Choroid plexus epithelial cell (primary cell): ENCODE measurements around the gene ABCA3.
A peak's percentile ranks its signal among the peaks of the same experiment; 100 is the strongest.

ENCODE experiments used
- DNase-seq: peaks from one replicate; pipeline ENCODE4 v3.0.0-alpha.2; 2010; ENCODE audit warnings: low read depth
- H3K4me3 ChIP-seq: 2 replicates; pipeline ENCODE4 v1.5.1; 2011; ENCODE audit warnings: low read depth, mild to moderate bottlenecking, control low read depth, low read length, moderate library complexity
- CTCF ChIP-seq: conservative IDR thresholded peaks from 2 replicates; pipeline ENCODE4 v1.5.1; 2011; ENCODE audit warnings: low read depth, mild to moderate bottlenecking, control low read depth, inconsistent platforms, low read length, moderate library complexity

Gene ABCA3

DNA sequence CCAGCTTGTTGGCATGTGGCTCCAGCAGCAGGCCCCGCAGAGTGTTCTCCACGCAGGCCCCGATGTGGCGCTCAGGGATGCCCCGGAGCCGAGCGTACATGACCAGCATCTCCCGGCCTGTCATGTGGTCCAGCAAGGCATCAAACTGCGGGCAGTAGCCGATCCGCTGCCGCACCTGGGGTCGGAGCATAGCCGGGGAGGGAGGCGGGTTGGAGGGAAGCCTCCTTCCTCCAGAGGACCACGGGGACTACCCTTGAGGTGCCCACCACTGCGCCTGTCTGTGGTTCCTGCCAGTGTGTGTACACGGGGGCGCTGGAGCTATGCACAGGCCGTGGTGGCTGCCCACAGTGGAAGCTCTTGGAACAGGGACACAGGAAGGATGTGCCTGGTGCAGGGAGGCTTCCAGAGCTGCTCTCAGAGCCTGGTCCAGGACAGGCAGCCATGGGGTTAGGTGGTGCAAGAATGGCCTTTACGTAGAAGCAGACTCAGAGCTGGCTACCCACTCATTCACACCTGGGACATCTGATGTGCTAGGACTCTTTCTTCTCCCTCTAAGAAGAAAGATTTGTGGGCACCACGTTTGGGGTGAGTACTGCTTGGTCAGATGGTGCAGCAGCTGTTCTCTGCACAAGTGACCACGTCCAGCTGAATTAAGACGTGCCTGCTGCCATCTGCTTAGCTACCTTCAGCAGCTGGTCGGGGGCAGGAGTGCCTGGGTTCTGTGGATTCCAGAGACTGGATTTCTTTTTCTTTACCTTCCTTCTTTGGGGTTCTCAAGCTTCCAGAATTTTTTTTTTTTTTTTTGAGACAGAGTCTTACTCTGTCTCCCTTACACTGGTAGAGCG lies 61.4 kb downstream of the ABCA3 start:
- TF ChIP-seq CTCF = no peak
- DNase-seq = no peak
- H3K4me3 ChIP-seq = no peak overlapping the region

- no peak for DNase-seq
- H3K4me3 ChIP-seq = no peak overlapping the region
- peak; percentile 31 for TF ChIP-seq CTCF
Observed at GRCh38 chr16:2278272-2278608, 62.3 kb downstream of the ABCA3 start.

- TF ChIP-seq CTCF = no peak
- no peak overlapping the region for H3K4me3 ChIP-seq
- no peak for DNase-seq
Observed at GRCh38 chr16:2277466-2278271, 62.9 kb downstream of the ABCA3 start.

DNA sequence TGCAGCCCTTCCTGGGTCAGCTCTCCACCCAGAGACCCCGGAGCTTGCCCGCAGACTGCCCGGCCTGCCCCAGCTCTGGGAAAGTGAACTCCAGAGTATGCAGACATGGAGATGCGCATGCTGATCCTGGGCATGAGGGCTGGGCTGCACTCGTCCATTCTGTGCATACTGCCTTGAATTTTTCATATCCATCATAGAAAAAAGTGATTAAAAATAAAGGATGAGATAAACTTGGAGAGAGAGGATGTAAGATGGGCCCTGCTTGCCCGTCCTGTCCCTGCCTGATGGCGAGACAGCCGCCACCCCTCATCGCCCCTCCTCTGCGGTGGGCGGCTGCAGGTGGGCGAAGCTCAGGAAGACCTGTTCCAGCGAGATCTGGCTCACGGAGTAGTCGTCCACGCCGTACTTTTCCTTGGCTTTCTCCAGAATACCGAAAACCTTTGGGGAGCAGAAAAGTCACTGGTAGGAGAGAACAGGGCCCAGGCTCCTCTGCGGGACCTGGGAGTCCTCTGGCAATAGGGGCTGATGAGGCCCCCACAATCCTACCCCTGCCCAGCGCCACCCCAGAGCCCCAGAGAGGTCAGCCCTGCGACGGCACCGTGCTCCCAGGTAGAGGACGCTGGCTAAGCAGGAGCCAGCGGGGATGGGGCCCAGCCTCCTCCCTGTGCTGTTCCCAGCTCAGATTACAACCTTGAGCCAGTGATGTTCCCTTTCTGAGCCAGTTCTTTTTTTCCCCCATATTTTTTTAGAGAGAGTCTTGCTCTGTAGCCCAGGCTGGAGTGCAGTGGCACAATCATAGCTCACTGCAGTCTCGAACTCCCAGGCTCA lies 63.9 kb downstream of the ABCA3 start:
- DNase-seq = no peak
- no peak overlapping the region for H3K4me3 ChIP-seq
- TF ChIP-seq CTCF = no peak

- TF ChIP-seq CTCF = no peak
Observed at GRCh38 chr16:2275476-2276367, 64.8 kb downstream of the ABCA3 start.

DNA sequence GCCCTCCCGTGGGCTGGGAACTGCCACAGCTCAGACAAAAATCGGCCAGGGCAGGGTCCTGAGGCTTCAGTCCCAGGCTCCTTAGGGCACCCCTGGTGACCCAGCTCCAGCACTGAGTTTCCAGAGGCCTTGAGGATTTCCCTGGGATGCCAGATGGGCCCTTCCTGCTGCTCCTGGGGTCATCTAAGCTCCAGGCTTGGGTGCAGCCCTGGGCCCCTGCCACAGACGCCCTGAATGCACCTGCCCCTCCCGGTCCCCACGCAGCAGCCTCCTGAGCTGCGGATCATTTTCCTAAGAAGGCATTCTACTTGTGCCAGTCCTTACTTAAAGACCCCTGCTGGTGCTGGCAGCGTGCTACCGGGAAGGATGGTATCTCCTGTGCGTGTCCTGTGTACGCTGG lies 66.6 kb downstream of the ABCA3 start:
- no peak overlapping the region for H3K4me3 ChIP-seq
- DNase-seq = no peak
- no peak for TF ChIP-seq CTCF

More at GRCh38 chr16:2275476-2276367, 64.8 kb downstream of the ABCA3 start:
- DNase-seq = no peak
- no peak overlapping the region for H3K4me3 ChIP-seq
